Pons (tissue), 1 donor: Measurements from ENCODE around the gene PYCARD.
"Not testable (repeated sequence)": the region's sequence is repeated elsewhere in the genome, so short reads cannot be mapped to it uniquely, and the experiment has no call there.

ENCODE experiments used
- DNase-seq: peaks from one replicate; pipeline ENCODE4 v3.0.0-alpha.2; 2016; ENCODE audit warnings: low spot score

PYCARD gene

GRCh38 chr16:31202414-31203375, at the start of gene PYCARD:
Gene PYCARD (minus strand): TSS chr16:31202760. CDS start chr16:31202690, 70 bp downstream.
- no peak for DNase-seq

DNA sequence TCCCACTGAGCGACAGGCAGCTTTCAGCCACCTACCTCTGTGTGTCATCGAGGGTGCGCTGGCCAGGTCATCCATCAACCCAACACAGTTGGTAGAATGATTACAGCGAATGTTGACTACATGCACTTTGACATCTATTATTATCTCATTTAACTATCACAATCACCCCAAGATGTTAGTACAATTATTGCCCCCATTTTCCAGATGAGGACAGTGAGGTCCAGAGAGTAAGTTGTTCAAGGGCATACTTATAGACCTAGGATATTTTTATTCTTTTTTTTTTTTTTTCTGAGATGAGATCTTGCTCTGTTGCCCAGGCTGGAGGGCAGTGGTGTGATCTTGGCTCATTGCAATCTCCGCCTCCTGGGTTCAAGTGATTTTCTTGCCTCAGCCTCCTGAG, 48.9 kb upstream of the PYCARD start:
- no peak for DNase-seq

- no peak for DNase-seq
These were observed 48.3 kb upstream of the PYCARD start for GRCh38 chr16:31250782-31251384.

GRCh38 chr16:31248344-31248743, 45.8 kb upstream of the PYCARD start:
- no peak for DNase-seq

DNA sequence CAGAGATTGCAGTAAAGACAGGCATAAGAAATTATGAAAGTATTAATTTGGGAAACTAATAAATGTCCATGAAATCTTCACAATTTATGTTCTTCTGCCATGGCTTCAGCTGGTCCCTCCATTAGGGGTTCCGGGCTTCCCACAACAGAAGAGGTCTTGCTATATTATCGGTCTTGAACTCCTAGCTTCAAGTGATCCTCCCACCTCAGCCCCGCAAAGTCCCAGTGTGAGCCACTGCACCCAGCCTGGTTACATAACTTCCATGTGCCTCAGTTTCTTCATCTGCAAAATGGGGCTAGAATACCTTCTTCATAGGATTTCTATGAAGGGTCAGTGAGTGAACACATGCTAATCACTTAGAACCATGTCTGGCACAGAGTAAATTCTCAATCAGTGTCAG, 43.7 kb upstream of the PYCARD start:
- no peak for DNase-seq

- DNase-seq: not testable (repeated sequence)
These were observed 43.0 kb upstream of the PYCARD start for GRCh38 chr16:31245598-31245997.

DNA sequence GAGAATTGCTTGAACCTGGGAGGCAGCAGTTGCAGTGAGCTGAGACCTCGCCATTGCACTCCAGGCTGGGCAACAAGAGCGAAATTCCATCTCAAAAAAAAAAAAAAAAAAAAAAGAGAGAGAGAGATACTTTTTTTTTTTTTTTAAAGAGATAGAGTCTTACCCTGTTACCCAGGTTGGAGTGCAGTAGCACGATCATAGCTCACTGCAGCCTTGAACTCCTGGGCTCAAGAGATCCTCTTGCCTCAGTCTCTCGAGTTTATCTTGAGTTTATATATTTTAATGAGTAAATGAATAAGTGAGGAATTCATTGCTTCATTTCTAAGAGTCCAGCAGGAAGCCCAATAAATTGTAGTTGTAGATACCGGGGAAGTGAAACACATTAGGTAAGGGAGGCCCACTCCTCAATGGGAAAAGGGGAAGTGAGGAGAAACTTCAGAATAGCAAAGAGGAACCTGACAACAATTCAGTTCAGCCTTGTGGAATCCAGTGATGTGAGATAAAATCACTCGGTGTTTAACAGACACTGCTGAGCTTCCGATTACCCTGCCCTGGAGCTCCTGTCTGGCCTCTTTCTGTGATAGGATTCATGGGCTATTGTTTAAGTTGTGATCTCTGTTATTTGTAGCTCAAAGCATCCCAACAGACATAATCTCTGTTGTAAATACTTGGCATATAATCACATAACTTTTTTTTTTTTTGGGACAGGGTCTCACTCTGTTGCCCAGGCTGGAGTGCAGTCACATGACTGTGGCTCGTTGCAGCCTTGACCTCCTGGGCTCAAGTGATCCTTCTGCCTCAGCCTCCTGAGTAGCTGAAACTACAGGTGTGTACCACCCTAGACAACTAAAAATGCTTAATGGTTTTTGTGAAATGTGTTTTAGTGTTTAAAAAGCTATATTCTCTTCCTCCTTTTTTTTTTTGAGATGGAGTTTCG, 41.4 kb upstream of the PYCARD start:
- DNase-seq: peak; percentile 84

DNA sequence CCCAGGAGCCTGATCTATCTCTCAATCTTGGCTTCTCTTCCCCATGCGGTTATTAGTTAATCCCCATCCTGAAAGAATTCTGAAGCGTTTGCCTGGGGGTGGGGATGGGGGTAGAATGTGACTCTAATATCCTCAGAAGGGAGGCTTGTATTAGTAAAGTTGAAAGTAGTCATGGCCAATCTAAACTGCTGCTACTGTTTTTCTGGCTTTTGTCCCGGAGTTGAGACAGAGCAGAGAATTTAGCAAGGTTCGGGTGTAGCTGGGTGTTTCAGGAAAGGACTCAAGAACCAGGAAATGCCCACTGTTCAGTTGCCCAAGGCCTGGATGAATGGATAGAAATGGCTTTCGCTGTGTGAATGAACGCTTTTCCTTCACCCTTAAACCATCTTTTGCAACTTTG, 39.6 kb upstream of the PYCARD start:
- peak; percentile 25 for DNase-seq

- no peak for DNase-seq
These were observed 35.5 kb upstream of the PYCARD start for GRCh38 chr16:31238041-31238440.

GRCh38 chr16:31229501-31229900, 26.9 kb upstream of the PYCARD start:
- no peak for DNase-seq

GRCh38 chr16:31228206-31228605, 25.6 kb upstream of the PYCARD start:
- DNase-seq: no peak

DNA sequence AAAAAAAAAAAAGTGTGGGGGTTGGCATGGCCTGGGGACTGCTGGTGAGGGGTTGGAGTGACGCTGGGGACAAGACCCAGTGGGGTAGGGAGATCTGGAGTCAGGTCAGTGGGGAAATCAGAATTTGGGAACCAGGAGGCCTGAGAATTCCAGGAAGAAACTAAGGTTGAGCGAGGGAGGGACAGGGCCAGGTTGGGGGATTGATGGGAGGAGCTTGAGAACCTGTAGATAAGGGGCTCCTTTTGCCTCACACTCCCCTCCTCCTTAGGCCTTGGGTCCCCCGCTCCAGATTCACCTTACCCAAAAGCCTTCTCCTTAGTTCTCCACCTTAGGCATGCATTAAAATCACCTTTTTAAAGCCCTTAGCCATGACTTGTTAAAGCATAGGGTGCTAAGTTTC, 22.6 kb upstream of the PYCARD start:
- DNase-seq: no peak

DNA sequence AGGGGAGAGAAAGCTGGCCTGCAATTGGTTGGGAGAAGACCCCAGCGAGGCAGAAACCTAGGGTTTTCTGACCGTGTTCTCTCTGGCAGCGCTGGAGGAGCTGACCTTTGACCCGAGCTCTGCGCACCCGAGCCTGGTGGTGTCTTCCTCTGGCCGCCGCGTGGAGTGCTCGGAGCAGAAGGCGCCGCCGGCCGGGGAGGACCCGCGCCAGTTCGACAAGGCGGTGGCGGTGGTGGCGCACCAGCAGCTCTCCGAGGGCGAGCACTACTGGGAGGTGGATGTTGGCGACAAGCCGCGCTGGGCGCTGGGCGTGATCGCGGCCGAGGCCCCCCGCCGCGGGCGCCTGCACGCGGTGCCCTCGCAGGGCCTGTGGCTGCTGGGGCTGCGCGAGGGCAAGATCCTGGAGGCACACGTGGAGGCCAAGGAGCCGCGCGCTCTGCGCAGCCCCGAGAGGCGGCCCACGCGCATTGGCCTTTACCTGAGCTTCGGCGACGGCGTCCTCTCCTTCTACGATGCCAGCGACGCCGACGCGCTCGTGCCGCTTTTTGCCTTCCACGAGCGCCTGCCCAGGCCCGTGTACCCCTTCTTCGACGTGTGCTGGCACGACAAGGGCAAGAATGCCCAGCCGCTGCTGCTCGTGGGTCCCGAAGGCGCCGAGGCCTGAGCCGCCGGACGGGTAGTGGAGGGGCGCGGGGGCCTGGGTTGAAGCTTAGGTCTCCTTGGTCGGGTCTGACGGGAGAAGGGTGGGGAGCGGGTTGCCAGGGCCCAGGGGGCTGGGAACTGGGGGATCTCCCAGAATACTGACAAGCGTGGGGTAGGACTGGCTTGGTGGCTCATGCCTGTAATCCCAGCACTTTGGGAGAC, 21.8 kb upstream of the PYCARD start:
- no peak for DNase-seq

GRCh38 chr16:31223044-31223443, 20.5 kb upstream of the PYCARD start:
- DNase-seq: no peak

- no peak for DNase-seq
These were observed 19.0 kb upstream of the PYCARD start for GRCh38 chr16:31221357-31222160.

DNA sequence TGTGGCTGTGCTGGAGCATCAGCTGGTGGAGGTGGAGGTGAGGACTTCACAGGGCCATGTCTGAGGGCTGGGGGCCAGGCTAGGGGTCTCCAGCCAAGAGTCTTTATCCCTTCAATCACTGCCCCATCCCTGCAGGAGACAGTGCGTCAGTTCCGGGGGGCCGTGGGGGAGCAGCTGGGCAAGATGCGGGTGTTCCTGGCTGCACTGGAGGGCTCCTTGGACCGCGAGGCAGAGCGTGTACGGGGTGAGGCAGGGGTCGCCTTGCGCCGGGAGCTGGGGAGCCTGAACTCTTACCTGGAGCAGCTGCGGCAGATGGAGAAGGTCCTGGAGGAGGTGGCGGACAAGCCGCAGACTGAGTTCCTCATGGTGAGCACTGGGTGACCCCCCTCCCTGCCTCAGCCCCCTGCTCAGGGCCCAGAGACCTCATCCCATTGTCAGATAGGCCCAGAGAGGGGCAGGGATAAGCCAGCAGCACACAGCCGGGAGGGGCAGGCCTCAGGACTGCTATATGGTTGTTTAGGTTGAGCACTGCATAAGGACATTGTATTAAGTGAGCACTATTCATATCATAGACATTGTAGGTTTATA, 16.7 kb upstream of the PYCARD start:
- no peak for DNase-seq

GRCh38 chr16:31217136-31217530, 14.6 kb upstream of the PYCARD start:
- DNase-seq: no peak

DNA sequence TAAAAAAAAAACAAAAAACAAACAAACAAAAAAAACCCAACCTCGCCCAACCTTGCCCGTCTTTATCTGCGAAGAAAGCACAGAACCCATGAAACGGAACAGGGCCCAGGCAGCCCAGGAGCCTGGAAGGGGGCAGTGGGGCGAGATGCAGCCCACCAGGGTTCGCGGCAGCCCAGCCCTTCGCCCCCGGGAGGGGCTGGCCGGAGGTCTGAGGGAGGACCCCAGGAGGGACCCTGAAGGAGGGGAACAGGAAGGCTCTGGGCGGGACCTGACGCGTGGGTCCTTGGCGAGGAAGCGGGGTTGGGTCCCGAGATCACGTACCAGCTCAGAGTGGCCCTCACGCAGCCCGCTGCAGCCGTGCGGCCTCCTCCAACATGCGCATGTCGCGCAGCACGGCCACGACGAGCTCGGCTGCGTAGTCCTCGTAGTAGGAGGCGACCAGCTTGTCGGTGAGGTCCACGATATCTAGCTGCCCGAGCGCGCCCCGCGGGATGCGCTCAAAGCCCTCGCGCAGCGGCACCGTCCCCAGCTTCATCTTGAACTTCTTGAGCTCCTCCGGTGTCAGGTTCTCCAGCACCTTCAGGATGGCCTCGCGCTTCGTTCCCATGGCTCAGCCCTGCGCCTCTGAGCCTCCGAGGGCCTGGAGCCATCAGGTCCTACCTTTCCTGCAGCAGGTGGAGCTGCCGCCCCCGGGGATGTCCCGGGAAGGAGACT, 14.0 kb upstream of the PYCARD start, which contains the start of gene PYDC1:
PYDC1 (minus strand) TSS at position 714 of the 714 bp plus-strand sequence; CDS start at position 607, 107 bp downstream.
- DNase-seq: no peak
